CD14-positive monocyte (primary cell): ENCODE results near the gene SEC61B. TPM values are rescaled to one million over a fixed set of nuclear protein-coding genes. Genes with fewer than 3 reads are reported as not detected.
A peak's percentile ranks its signal among the peaks of the same experiment; 100 is the strongest.

ENCODE experiments used
- DNase-seq, 3 donors: peaks; one replicate each; pipeline ENCODE4 v3.0.0-alpha.2; 2011 to 2022
- H2AFZ ChIP-seq: 2 replicates; pipeline ENCODE4 v1.6.0; 2012; ENCODE audit warnings: mild to moderate bottlenecking, low read depth, low read length, inconsistent platforms; ENCODE audit not compliant: insufficient read depth, poor library complexity, severe bottlenecking
- H3K27ac ChIP-seq, 2 donors: 1 replicate in 1 of 2; 2 replicates in 1 of 2; pipeline ENCODE4 v1.5.1; 2012 to 2013; ENCODE audit warnings: low read length in 2 of 2, control low read depth in 1 of 2, inconsistent platforms in 1 of 2, low read depth in 1 of 2, mild to moderate bottlenecking in 1 of 2
- H3K27me3 ChIP-seq, 2 donors: one replicate each; pipeline versions ENCODE4 v1.6.0 to v1.6.1; 2011 to 2013; ENCODE audit warnings: low read length in 2 of 2; ENCODE audit not compliant: control insufficient read depth in 2 of 2, insufficient read depth in 2 of 2
- H3K36me3 ChIP-seq, 2 donors: replicated peaks in 1 of 2; 1 replicate in 1 of 2; 2 replicates in 1 of 2; pipeline versions ENCODE4 v1.5.1 to v1.6.1; 2012 to 2013; ENCODE audit warnings: low read length in 2 of 2, control low read depth in 1 of 2, inconsistent platforms in 1 of 2, mild to moderate bottlenecking in 1 of 2; ENCODE audit not compliant: insufficient read depth in 2 of 2, control insufficient read depth in 1 of 2
- H3K4me1 ChIP-seq, 2 donors: 1 replicate in 1 of 2; 2 replicates in 1 of 2; pipeline versions ENCODE4 v1.5.1 to v1.6.1; 2012 to 2013; ENCODE audit warnings: low read length in 2 of 2, control low read depth in 1 of 2, inconsistent platforms in 1 of 2, mild to moderate bottlenecking in 1 of 2, moderate library complexity in 1 of 2; ENCODE audit not compliant: insufficient read depth in 2 of 2, control insufficient read depth in 1 of 2
- H3K4me2 ChIP-seq: replicated peaks from 2 replicates; pipeline ENCODE3; 2012; ENCODE audit warnings: low read length, moderate library complexity, mild to moderate bottlenecking; ENCODE audit not compliant: poor library complexity, severe bottlenecking; ENCODE audit errors: extremely low read depth
- H3K4me3 ChIP-seq, 3 experiments: fragments of 200-600 bp in 1 of 3; sonication (generic) in 1 of 3; replicated peaks in 1 of 3; 1 replicate in 2 of 3; 2 replicates in 1 of 3; pipeline ENCODE4 v1.5.1; 2011 to 2013; ENCODE audit warnings: low read length in 3 of 3, mild to moderate bottlenecking in 3 of 3, control low read depth in 2 of 3, low read depth in 2 of 3, inconsistent platforms in 1 of 3, moderate library complexity in 1 of 3
- H3K79me2 ChIP-seq: 2 replicates; pipeline ENCODE4 v1.6.0; 2012; ENCODE audit warnings: mild to moderate bottlenecking, control low read depth, inconsistent platforms, low read length, moderate library complexity; ENCODE audit not compliant: insufficient read depth
- H3K9ac ChIP-seq: 2 replicates; pipeline ENCODE4 v1.6.0; 2017; ENCODE audit warnings: low read length, mild to moderate bottlenecking; ENCODE audit not compliant: insufficient read depth, poor library complexity, severe bottlenecking
- H3K9me3 ChIP-seq, 2 donors: replicated peaks in 1 of 2; 1 replicate in 1 of 2; 2 replicates in 1 of 2; pipeline versions ENCODE4 v1.5.1 to v1.6.1; 2012 to 2013; ENCODE audit warnings: low read length in 2 of 2, control low read depth in 1 of 2; ENCODE audit not compliant: control insufficient read depth in 1 of 2, insufficient read depth in 1 of 2
- H4K20me1 ChIP-seq: 2 replicates; pipeline ENCODE4 v1.6.0; 2012; ENCODE audit warnings: mild to moderate bottlenecking, low read length, control low read depth, moderate library complexity; ENCODE audit not compliant: insufficient read depth
- H3K27ac Mint-ChIP-seq, 7 donors: one replicate each; pipeline ENCODE4 v1.8.0; 2020; ENCODE audit warnings: mild to moderate bottlenecking in 7 of 7, mixed read lengths in 7 of 7, moderate library complexity in 6 of 7, inconsistent platforms in 2 of 7
- H3K27me3 Mint-ChIP-seq, 3 donors: one replicate each; pipeline ENCODE4 v1.8.0; 2021 to 2022; ENCODE audit warnings: low read depth in 3 of 3, mild to moderate bottlenecking in 3 of 3, mixed read lengths in 3 of 3, moderate library complexity in 3 of 3, inconsistent platforms in 1 of 3
- H3K36me3 Mint-ChIP-seq, 2 donors: one replicate each; pipeline ENCODE4 v1.8.0; 2020; ENCODE audit warnings: mixed read lengths in 2 of 2, inconsistent platforms in 1 of 2, mild to moderate bottlenecking in 1 of 2
- H3K4me1 Mint-ChIP-seq: one replicate; pipeline ENCODE4 v1.8.0; 2020; ENCODE audit warnings: mild to moderate bottlenecking, mixed read lengths
- H3K4me3 Mint-ChIP-seq, 2 donors: one replicate each; pipeline ENCODE4 v1.8.0; 2020; ENCODE audit warnings: mild to moderate bottlenecking in 2 of 2, mixed read lengths in 2 of 2, moderate library complexity in 1 of 2
- H3K9me3 Mint-ChIP-seq, 7 donors: one replicate each; pipeline ENCODE4 v1.8.0; 2020 to 2022; ENCODE audit warnings: mixed read lengths in 7 of 7, mild to moderate bottlenecking in 6 of 7, moderate library complexity in 6 of 7, inconsistent platforms in 2 of 7
- CTCF ChIP-seq: fragments of 200-600 bp; IDR thresholded peaks from one replicate; pipeline ENCODE4 v1.8.0; 2022; ENCODE audit warnings: antibody characterized with exemption, mild to moderate bottlenecking
- WGBS: methylation state at CpG from one replicate; pipeline ENCODE4 v1.1.5; 2013; ENCODE audit warnings: missing lambda C conversion rate; ENCODE audit not compliant: insufficient coverage; 5-methylcytosine and 5-hydroxymethylcytosine counted together
- intact Hi-C, 2 donors: fragments of 100-400 bp; cut with micrococcal nuclease; formaldehyde crosslinking; loops; one replicate each; pipeline versions ENCODE4 v1.15.0 to v1.15.1; 2023
- polyA plus RNA-seq, 3 donors: library from polyadenylated mRNA; depleted of rRNA in 1 of 3; unstranded in 2 of 3; stranded (reverse) in 1 of 3; fragments of 300-500 nt in 2 of 3; fragments of >200 nt in 1 of 3; fragmentation: Illumina TruSeq in 2 of 3; gene quantifications; 1 replicate in 2 of 3; 2 replicates in 1 of 3; pipeline ENCODE4 v1.2.3, GENCODE V29; 2012 to 2021

Gene SEC61B
- polyA plus RNA-seq, 3 donors: 117 to 443 (median 421) TPM

- Histone ChIP-seq H3K36me3 (no peaks in the 10 kb centered on the region), H3K9ac (no peak overlapping the region), H3K4me1 (peaks cover under 1 to 2% of the 10 kb centered on the region in 2 donors), H2AFZ (no peak overlapping the region), H3K4me2 (no peak overlapping the region), H3K27ac (no peak overlapping the region), H3K27me3 (no peaks in the 10 kb centered on the region), H3K9me3 (no peaks in the 10 kb centered on the region), H4K20me1 (no peaks in the 10 kb centered on the region), H3K79me2 (no peaks in the 10 kb centered on the region), H3K4me3 (no peak overlapping the region)
- Mint-ChIP-seq H3K27me3 (no peaks in the 10 kb centered on the region), H3K27ac (no peak overlapping the region), H3K4me3 (no peak overlapping the region), H3K4me1 (peaks cover 5% of the 10 kb centered on the region), H3K9me3 (no peaks in the 10 kb centered on the region), H3K36me3 (no peaks in the 10 kb centered on the region)
- DNase-seq: no peak
- TF ChIP-seq CTCF: no peak
- 96% methylated on average over 4 of the region's 4 CpGs for WGBS
- intact Hi-C loops: no loop called here
Observed at GRCh38 chr9:99176527-99177013, 45.5 kb upstream of the SEC61B start.

GRCh38 chr9:99177576-99178366, 44.3 kb upstream of the SEC61B start:
- H3K4me1 Mint-ChIP-seq: peaks cover 9% of the 10 kb centered on the region
- no peak for DNase-seq

More at GRCh38 chr9:99177576-99178366, 44.3 kb upstream of the SEC61B start:
- intact Hi-C loops: no loop called here
- no peaks in the 10 kb centered on the region for H3K36me3 ChIP-seq
- no peak overlapping the region for H3K4me2 ChIP-seq
- peaks cover 6 to 7% of the 10 kb centered on the region in 2 donors for H3K4me1 ChIP-seq
- TF ChIP-seq CTCF: no peak
- no peak overlapping the region for H3K27ac ChIP-seq
- H3K4me3 ChIP-seq: no peak overlapping the region
- no peaks in the 10 kb centered on the region for H3K27me3 ChIP-seq
- no peaks in the 10 kb centered on the region for H3K79me2 ChIP-seq
- H3K9me3 Mint-ChIP-seq: no peaks in the 10 kb centered on the region
- no peak overlapping the region for H3K9ac ChIP-seq
- no peak overlapping the region for H3K4me3 Mint-ChIP-seq
- no peaks in the 10 kb centered on the region for H3K9me3 ChIP-seq
- no peaks in the 10 kb centered on the region for H3K36me3 Mint-ChIP-seq
- 92% methylated on average over 5 of the region's 8 CpGs for WGBS
- peak overlapping the region in 1 of 7 donors; percentile 37 for H3K27ac Mint-ChIP-seq
- H2AFZ ChIP-seq: no peak overlapping the region
- no peaks in the 10 kb centered on the region for H3K27me3 Mint-ChIP-seq
- H4K20me1 ChIP-seq: no peaks in the 10 kb centered on the region
